Vagina (tissue), 2 donors: Measurements from ENCODE around the gene ST8SIA4.

Experiments used
- CTCF ChIP-seq, 3 experiments: fragments of 450-650 bp in 2 of 3; fragments of 200-600 bp in 1 of 3; sonication (generic) in 1 of 3; IDR thresholded peaks; one replicate each; pipeline ENCODE4 v1.5.1; 2017 to 2019; ENCODE audit warnings: antibody characterized with exemption in 3 of 3, mild to moderate bottlenecking in 2 of 3, moderate library complexity in 2 of 3
- POLR2A ChIP-seq, 2 donors: fragments of 450-650 bp; IDR thresholded peaks; one replicate each; pipeline ENCODE4 v1.6.1; 2017; ENCODE audit warnings: antibody characterized with exemption in 2 of 2, mild to moderate bottlenecking in 2 of 2, moderate library complexity in 2 of 2
- POLR2AphosphoS5 ChIP-seq, 2 donors: sonication (generic); formaldehyde crosslinking; IDR thresholded peaks; one replicate each; pipeline ENCODE4 v1.9.0; 2017; ENCODE audit warnings: antibody characterized with exemption in 2 of 2, mild to moderate bottlenecking in 2 of 2, low read depth in 1 of 2; ENCODE audit not compliant: insufficient read depth in 1 of 2

- TF ChIP-seq CTCF (IDR thresholded peaks at IDR 0.05) (no peak), POLR2A (IDR thresholded peaks at IDR 0.05) (no peak), POLR2AphosphoS5 (IDR thresholded peaks at IDR 0.05; ENCODE audit: insufficient read depth in 1 of 2, low read depth in 1 of 2) (no peak)
These were observed 113.4 kb downstream of the ST8SIA4 start for GRCh38 chr5:100789694-100790093.
